Hematopoietic multipotent progenitor cell treated with erythropoietin and hydrocortisone succinate and interleukin-3 and kit ligand, for 17 days (in vitro differentiated cells): ENCODE data around the gene MAD1L1.

ENCODE experiments used
- DNase-seq: peaks from one replicate; pipeline ENCODE4 v3.0.0-alpha.2; 2015; ENCODE audit warnings: low spot score

MAD1L1 gene

GRCh38 chr7:1910827-1911226 is 321.9 kb downstream of the MAD1L1 start:
- DNase-seq = no peak

- no peak for DNase-seq
These were observed 322.6 kb downstream of the MAD1L1 start for GRCh38 chr7:1910081-1910685.

- DNase-seq = no peak
These were observed 323.3 kb downstream of the MAD1L1 start for GRCh38 chr7:1909476-1909875.

GRCh38 chr7:1908823-1909420 is 323.8 kb downstream of the MAD1L1 start:
- DNase-seq = no peak

GRCh38 chr7:1907751-1908365 is 324.9 kb downstream of the MAD1L1 start:
- no peak for DNase-seq

- no peak for DNase-seq
These were observed 325.6 kb downstream of the MAD1L1 start for GRCh38 chr7:1906988-1907745.

- DNase-seq = no peak
These were observed 326.5 kb downstream of the MAD1L1 start for GRCh38 chr7:1906087-1906830.

GRCh38 chr7:1902231-1902855 is 330.4 kb downstream of the MAD1L1 start:
- DNase-seq = no peak

- DNase-seq = no peak
These were observed 331.1 kb downstream of the MAD1L1 start for GRCh38 chr7:1901431-1902210.

GRCh38 chr7:1900847-1901246 is 331.9 kb downstream of the MAD1L1 start:
- no peak for DNase-seq

- DNase-seq = no peak
These were observed 332.6 kb downstream of the MAD1L1 start for GRCh38 chr7:1899951-1900762.

GRCh38 chr7:1899196-1899595 is 333.5 kb downstream of the MAD1L1 start:
- DNase-seq = no peak

- no peak for DNase-seq
These were observed 334.0 kb downstream of the MAD1L1 start for GRCh38 chr7:1898628-1899185.

GRCh38 chr7:1897861-1898627 is 334.7 kb downstream of the MAD1L1 start:
- no peak for DNase-seq

- DNase-seq = no peak
These were observed 335.5 kb downstream of the MAD1L1 start for GRCh38 chr7:1897076-1897860.

- no peak for DNase-seq
These were observed 336.9 kb downstream of the MAD1L1 start for GRCh38 chr7:1895664-1896515.
